Measurements from ENCODE around the gene TMEM45B.
"Not testable (repeated sequence)": the region's sequence is repeated elsewhere in the genome, so short reads cannot be mapped to it uniquely, and the experiment has no call there.

Gene TMEM45B

GRCh38 chr11:129815596-129816461 is at the start of gene TMEM45B:
Gene TMEM45B, plus strand, starts transcription at chr11:129815848. Its CDS starts 36,635 bp downstream, at chr11:129852483.
- DNase-seq (ENCODE audit: low read depth): no peak

- DNase-seq (ENCODE audit: low read depth): no peak
Observed at GRCh38 chr11:129766898-129767604, 48.6 kb upstream of the TMEM45B start.

GRCh38 chr11:129767827-129768226 is 47.8 kb upstream of the TMEM45B start:
- no peak for DNase-seq (ENCODE audit: low read depth)

- DNase-seq (ENCODE audit: low read depth): no peak
Observed at GRCh38 chr11:129768356-129768755, 47.3 kb upstream of the TMEM45B start.

GRCh38 chr11:129769059-129769458 is 46.6 kb upstream of the TMEM45B start:
- DNase-seq (ENCODE audit: low read depth): no peak

GRCh38 chr11:129770993-129771392 is 44.7 kb upstream of the TMEM45B start:
- no peak for DNase-seq (ENCODE audit: low read depth)

GRCh38 chr11:129771456-129771855 is 44.2 kb upstream of the TMEM45B start:
- not testable (repeated sequence) for DNase-seq (ENCODE audit: low read depth)

GRCh38 chr11:129778877-129779276 is 36.8 kb upstream of the TMEM45B start:
- no peak for DNase-seq (ENCODE audit: low read depth)

- DNase-seq (ENCODE audit: low read depth): no peak
Observed at GRCh38 chr11:129779342-129779741, 36.3 kb upstream of the TMEM45B start.

GRCh38 chr11:129785383-129786111 is 30.1 kb upstream of the TMEM45B start:
- no peak for DNase-seq (ENCODE audit: low read depth)

GRCh38 chr11:129786112-129786416 is 29.6 kb upstream of the TMEM45B start:
- DNase-seq (ENCODE audit: low read depth): not testable (repeated sequence)

- no peak for DNase-seq (ENCODE audit: low read depth)
Observed at GRCh38 chr11:129787532-129788155, 28.0 kb upstream of the TMEM45B start.

GRCh38 chr11:129788278-129788677 is 27.4 kb upstream of the TMEM45B start:
- no peak for DNase-seq (ENCODE audit: low read depth)

GRCh38 chr11:129790106-129790505 is 25.5 kb upstream of the TMEM45B start:
- no peak for DNase-seq (ENCODE audit: low read depth)

GRCh38 chr11:129791515-129791914 is 24.1 kb upstream of the TMEM45B start:
- no peak for DNase-seq (ENCODE audit: low read depth)

GRCh38 chr11:129792663-129793062 is 23.0 kb upstream of the TMEM45B start:
- DNase-seq (ENCODE audit: low read depth): no peak

GRCh38 chr11:129795089-129795488 is 20.6 kb upstream of the TMEM45B start:
- no peak for DNase-seq (ENCODE audit: low read depth)

- no peak for DNase-seq (ENCODE audit: low read depth)
Observed at GRCh38 chr11:129798212-129798611, 17.4 kb upstream of the TMEM45B start.

- not testable (repeated sequence) for DNase-seq (ENCODE audit: low read depth)
Observed at GRCh38 chr11:129800162-129800561, 15.5 kb upstream of the TMEM45B start.

- no peak for DNase-seq (ENCODE audit: low read depth)
Observed at GRCh38 chr11:129800655-129801054, 15.0 kb upstream of the TMEM45B start.

GRCh38 chr11:129803533-129803932 is 12.1 kb upstream of the TMEM45B start:
- no peak for DNase-seq (ENCODE audit: low read depth)

GRCh38 chr11:129804012-129804411 is 11.6 kb upstream of the TMEM45B start:
- no peak for DNase-seq (ENCODE audit: low read depth)

Measured in activated T-cell treated with anti-CD3 and anti-CD28 coated beads for 1 hour (primary cell).